IPS-18a (cell line): Measurements from ENCODE around the gene PTPRH.

Experiments used
- H3K27ac ChIP-seq: one replicate; pipeline ENCODE4 v1.5.1; 2013; ENCODE audit warnings: low read length
- H3K27me3 ChIP-seq: one replicate; pipeline ENCODE4 v1.6.1; 2013; ENCODE audit warnings: mild to moderate bottlenecking, low read length; ENCODE audit not compliant: control insufficient read depth, insufficient read depth
- H3K36me3 ChIP-seq: one replicate; pipeline ENCODE4 v1.6.1; 2013; ENCODE audit warnings: low read depth, low read length; ENCODE audit not compliant: control insufficient read depth
- H3K4me1 ChIP-seq: one replicate; pipeline ENCODE4 v1.6.1; 2013; ENCODE audit warnings: low read depth, low read length; ENCODE audit not compliant: control insufficient read depth
- H3K4me3 ChIP-seq: one replicate; pipeline ENCODE4 v1.5.1; 2013; ENCODE audit warnings: low read length
- H3K9ac ChIP-seq: one replicate; pipeline ENCODE4 v1.6.1; 2013; ENCODE audit warnings: mild to moderate bottlenecking, low read length, moderate library complexity
- H3K9me3 ChIP-seq: one replicate; pipeline ENCODE4 v1.6.1; 2013; ENCODE audit warnings: low read depth, low read length; ENCODE audit not compliant: control insufficient read depth

Gene PTPRH

GRCh38 chr19:55131421-55131820, 77.9 kb downstream of the PTPRH start:
- H3K27me3 ChIP-seq: no peaks in the 10 kb centered on the region
- H3K4me1 ChIP-seq: peaks cover 4% of the 10 kb centered on the region
- H3K4me3 ChIP-seq: no peak overlapping the region
- H3K36me3 ChIP-seq: no peaks in the 10 kb centered on the region
- no peak overlapping the region for H3K27ac ChIP-seq
- H3K9ac ChIP-seq: no peak overlapping the region
- H3K9me3 ChIP-seq: no peaks in the 10 kb centered on the region
